ENCODE results near the gene DVL2. TPM values are rescaled to one million over a fixed set of nuclear protein-coding genes. Genes with fewer than 3 reads are reported as not detected.
A peak's percentile ranks its signal among the peaks of the same experiment; 100 is the strongest.

Gene DVL2
- total RNA-seq, 1 donor from 2014 or later: 79.1 TPM

DNA sequence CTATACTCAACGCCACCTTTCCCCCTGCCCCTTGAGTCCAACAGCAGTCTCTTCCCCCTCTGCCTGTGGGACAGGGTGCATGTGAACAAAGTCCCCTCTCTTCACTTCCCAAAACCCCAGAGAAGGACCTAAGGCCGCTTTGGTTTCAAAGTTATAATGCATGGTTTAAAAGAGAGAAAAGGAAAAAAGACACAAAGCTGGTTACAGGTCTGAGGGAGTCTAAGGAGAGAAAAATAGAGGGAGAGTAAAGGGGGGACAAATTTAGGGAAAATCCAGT, 9.1 kb upstream of the DVL2 start:
- H3K9me3 Mint-ChIP-seq (ENCODE audit: unreplicated experiment): peaks cover 37% of the 10 kb centered on the region
- H3K36me3 Mint-ChIP-seq (ENCODE audit: unreplicated experiment): peaks cover 13% of the 10 kb centered on the region
- peaks cover 36% of the 10 kb centered on the region for H3K27me3 Mint-ChIP-seq (ENCODE audit: unreplicated experiment)
- TF ChIP-seq, protein P1, sequence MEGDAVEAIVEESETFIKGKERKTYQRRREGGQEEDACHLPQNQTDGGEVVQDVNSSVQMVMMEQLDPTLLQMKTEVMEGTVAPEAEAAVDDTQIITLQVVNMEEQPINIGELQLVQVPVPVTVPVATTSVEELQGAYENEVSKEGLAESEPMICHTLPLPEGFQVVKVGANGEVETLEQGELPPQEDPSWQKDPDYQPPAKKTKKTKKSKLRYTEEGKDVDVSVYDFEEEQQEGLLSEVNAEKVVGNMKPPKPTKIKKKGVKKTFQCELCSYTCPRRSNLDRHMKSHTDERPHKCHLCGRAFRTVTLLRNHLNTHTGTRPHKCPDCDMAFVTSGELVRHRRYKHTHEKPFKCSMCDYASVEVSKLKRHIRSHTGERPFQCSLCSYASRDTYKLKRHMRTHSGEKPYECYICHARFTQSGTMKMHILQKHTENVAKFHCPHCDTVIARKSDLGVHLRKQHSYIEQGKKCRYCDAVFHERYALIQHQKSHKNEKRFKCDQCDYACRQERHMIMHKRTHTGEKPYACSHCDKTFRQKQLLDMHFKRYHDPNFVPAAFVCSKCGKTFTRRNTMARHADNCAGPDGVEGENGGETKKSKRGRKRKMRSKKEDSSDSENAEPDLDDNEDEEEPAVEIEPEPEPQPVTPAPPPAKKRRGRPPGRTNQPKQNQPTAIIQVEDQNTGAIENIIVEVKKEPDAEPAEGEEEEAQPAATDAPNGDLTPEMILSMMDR (IDR thresholded peaks at IDR 0.05; ENCODE audit: partially characterized antibody, unreplicated experiment): no peak
- peaks cover 31% of the 10 kb centered on the region for H3K4me1 Mint-ChIP-seq (ENCODE audit: low read depth, unreplicated experiment)
- H3K4me3 Mint-ChIP-seq (ENCODE audit: unreplicated experiment): peak overlapping the region; percentile 99
- peak overlapping the region; percentile 99 for H3K27ac Mint-ChIP-seq (ENCODE audit: unreplicated experiment)
- DNase-seq: no peak

DNA sequence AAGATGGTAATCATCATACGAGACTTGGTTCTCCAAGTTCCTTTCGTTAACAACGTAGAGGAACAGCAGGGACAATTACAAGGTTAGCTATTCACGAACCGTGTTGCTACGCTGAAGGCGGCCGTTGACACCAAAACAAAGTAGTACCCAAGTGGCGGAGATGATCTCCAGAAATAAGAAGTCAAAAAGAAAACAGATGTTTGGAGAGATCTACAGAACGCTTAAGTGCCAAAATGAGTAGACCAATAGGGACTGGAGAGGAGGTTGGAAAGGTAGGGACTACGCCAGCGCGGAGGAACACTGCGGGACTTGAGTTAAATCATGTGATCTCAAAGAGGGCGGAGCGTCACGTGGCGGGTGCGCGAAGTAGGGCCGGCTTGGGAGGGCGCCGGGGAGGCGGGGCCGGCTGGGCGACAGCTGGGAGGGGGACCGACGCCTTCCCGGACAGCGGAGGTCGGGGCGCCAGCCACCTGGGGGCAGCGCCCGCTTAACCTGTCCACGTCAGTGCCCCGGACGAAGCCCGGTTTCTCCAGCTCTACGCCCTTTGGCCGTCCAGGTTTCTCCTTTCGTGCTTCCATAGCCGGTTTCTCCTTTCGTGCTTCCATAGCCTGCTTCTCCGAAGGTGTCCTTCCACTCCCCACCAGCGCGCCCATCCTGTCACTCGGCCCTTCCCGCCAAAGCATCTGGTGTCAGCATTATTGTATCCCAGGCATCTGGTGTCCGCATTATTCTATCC, 8.6 kb upstream of the DVL2 start:
- Mint-ChIP-seq H3K4me3 (ENCODE audit: unreplicated experiment) (peak overlapping the region; percentile 99), H3K9me3 (ENCODE audit: unreplicated experiment) (peaks cover 37% of the 10 kb centered on the region), H3K27ac (ENCODE audit: unreplicated experiment) (peak overlapping the region; percentile 100), H3K27me3 (ENCODE audit: unreplicated experiment) (peaks cover 36% of the 10 kb centered on the region), H3K4me1 (ENCODE audit: low read depth, unreplicated experiment) (peaks cover 31% of the 10 kb centered on the region), H3K36me3 (ENCODE audit: unreplicated experiment) (peaks cover 13% of the 10 kb centered on the region)
- TF ChIP-seq, protein P1 (IDR thresholded peaks at IDR 0.05; ENCODE audit: partially characterized antibody, unreplicated experiment): peak; percentile 11
- DNase-seq: peak; percentile 95

DNA sequence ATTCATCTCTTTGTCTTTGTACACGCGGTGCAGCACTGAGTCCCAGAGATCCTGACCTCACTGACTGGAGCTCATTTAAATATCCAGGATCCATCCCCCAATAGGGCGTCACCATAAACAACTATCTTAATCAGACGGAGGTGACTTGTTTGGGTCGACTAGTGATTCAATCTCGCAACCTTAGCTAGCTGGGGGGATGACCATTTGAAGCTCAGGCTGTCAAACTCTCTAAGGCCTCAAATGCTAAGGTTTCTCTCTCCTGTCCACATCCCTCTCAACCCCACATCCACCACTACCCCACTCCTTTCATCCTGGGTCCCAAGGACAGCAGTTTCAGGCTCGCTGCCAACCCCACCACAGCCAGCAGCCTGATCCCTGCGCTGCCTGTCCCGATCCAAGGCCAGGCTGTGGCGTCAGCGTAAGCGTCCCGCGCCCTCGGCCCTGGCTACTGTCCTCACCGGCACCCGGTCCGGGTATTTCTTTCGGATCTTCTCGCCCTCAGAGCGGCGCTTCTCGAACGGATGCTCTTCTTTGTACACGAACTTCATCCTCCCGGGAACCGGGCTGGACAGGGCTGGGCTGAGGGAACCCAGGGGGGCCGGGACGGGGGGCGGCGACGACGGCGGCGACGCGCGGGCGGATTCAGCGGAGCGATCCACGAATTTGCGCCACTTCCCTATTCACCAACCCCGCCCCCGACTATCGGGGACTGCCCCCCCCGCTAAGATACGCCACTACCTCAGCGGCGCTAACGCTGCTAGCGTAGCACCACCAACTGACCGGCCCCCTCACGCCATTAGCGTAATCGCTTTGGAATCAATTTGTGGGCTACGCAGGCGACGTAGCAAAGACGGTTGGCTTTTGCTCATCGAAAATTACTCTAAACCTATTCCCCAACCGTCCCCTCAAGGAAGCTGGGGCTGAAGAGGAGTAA, 7.7 kb upstream of the DVL2 start, which contains the start of gene GABARAP:
TSS of gene GABARAP (minus strand) at position 667 of the 934 bp plus-strand sequence. CDS start at position 548, 119 bp downstream.
- H3K27me3 Mint-ChIP-seq (ENCODE audit: unreplicated experiment): peaks cover 39% of the 10 kb centered on the region
- peak within 1 kb of the TSS; percentile 99 for H3K4me3 Mint-ChIP-seq (ENCODE audit: unreplicated experiment)
- peaks cover 40% of the 10 kb centered on the region for H3K9me3 Mint-ChIP-seq (ENCODE audit: unreplicated experiment)
- peak; percentile 92 for DNase-seq
- peaks cover 33% of the 10 kb centered on the region for H3K4me1 Mint-ChIP-seq (ENCODE audit: low read depth, unreplicated experiment)
- peak within 1 kb of the TSS; percentile 100 for H3K27ac Mint-ChIP-seq (ENCODE audit: unreplicated experiment)
- H3K36me3 Mint-ChIP-seq (ENCODE audit: unreplicated experiment): peaks cover 15% of the 10 kb centered on the region
- TF ChIP-seq, protein P1 (IDR thresholded peaks at IDR 0.05; ENCODE audit: partially characterized antibody, unreplicated experiment): no peak

DNA sequence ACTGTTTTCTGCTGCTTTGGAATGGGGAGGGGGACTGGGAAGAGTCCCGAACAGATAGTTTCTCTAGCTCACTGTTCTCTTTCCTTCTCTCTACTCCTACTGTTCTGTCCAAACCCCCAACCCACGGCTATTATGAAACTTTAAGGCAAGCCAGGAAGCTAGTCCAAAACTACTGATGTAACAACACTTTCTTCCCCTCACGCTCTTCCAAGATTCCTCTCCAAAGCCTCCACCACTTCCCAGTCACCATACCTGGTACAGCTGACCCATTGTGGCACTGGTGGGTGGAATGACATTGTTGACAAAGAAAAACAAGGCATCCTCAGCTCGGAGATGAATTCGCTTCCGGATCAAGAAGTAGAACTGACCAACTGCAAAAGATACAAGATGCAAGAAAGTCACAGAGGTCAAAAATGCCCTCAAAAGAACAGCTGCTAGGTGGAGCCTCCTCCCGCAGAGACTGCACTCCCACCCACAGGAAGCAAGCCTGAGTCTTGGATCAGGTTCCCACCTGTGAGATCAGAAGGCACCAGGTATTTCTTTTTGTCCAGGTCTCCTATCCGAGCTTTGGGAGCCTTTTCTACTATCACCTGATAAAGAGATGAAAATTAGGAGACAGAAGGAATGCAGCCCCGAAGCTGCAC, 6.9 kb upstream of the DVL2 start:
- TF ChIP-seq, protein P1 (IDR thresholded peaks at IDR 0.05; ENCODE audit: partially characterized antibody, unreplicated experiment): no peak
- peaks cover 36% of the 10 kb centered on the region for H3K9me3 Mint-ChIP-seq (ENCODE audit: unreplicated experiment)
- peaks cover 38% of the 10 kb centered on the region for H3K27me3 Mint-ChIP-seq (ENCODE audit: unreplicated experiment)
- peak overlapping the region; percentile 100 for H3K27ac Mint-ChIP-seq (ENCODE audit: unreplicated experiment)
- H3K4me3 Mint-ChIP-seq (ENCODE audit: unreplicated experiment): peak overlapping the region; percentile 99
- H3K4me1 Mint-ChIP-seq (ENCODE audit: low read depth, unreplicated experiment): peaks cover 29% of the 10 kb centered on the region
- peaks cover 17% of the 10 kb centered on the region for H3K36me3 Mint-ChIP-seq (ENCODE audit: unreplicated experiment)
- DNase-seq: no peak
